Keratinocyte (primary cell): ENCODE results near the gene WDPCP.

Experiments
- EZH2 ChIP-seq: IDR thresholded peaks from one replicate; pipeline ENCODE4 v1.6.1; 2012; ENCODE audit warnings: inconsistent platforms, mild to moderate bottlenecking, low read length, moderate library complexity
- TF ChIP-seq, protein P1 (sequence below), 3 experiments: IDR thresholded peaks in 1 of 3; conservative IDR thresholded peaks in 1 of 3; optimal IDR thresholded peaks in 1 of 3; 2 replicates in 2 of 3; 3 replicates in 1 of 3; pipeline versions ENCODE3 to v1.5.1; 2011; ENCODE audit warnings: low read length in 3 of 3, mild to moderate bottlenecking in 3 of 3, moderate library complexity in 2 of 3, control low read depth in 1 of 3, inconsistent platforms in 1 of 3; ENCODE audit not compliant: insufficient read depth in 2 of 3; ENCODE audit errors: extremely low read depth in 1 of 3

DNA sequence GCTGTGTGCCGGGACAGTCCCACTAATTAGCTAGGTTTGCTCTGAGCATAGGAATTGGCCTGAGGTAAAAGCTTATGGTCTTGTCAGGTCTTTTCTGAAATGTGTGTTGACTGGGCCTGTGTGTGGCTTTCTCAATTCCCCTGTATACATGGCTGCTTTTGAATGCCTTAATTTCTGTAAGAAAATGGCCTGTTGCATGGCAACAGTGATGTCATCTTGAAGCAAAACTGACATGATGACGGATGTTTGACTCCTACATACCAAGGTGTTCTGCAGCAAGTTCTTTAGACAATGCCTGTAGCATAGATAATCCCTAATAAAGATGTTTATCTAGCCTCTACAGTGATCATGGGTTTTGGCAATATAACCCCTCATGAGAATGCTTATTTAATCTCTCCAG is 339.1 kb downstream of the WDPCP start:
- TF ChIP-seq EZH2 = no peak
- TF ChIP-seq, protein P1, sequence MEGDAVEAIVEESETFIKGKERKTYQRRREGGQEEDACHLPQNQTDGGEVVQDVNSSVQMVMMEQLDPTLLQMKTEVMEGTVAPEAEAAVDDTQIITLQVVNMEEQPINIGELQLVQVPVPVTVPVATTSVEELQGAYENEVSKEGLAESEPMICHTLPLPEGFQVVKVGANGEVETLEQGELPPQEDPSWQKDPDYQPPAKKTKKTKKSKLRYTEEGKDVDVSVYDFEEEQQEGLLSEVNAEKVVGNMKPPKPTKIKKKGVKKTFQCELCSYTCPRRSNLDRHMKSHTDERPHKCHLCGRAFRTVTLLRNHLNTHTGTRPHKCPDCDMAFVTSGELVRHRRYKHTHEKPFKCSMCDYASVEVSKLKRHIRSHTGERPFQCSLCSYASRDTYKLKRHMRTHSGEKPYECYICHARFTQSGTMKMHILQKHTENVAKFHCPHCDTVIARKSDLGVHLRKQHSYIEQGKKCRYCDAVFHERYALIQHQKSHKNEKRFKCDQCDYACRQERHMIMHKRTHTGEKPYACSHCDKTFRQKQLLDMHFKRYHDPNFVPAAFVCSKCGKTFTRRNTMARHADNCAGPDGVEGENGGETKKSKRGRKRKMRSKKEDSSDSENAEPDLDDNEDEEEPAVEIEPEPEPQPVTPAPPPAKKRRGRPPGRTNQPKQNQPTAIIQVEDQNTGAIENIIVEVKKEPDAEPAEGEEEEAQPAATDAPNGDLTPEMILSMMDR (optimal IDR thresholded peaks at IDR 0.05 in 1 of 3, IDR thresholded peaks at IDR 0.05 in 1 of 3, conservative IDR thresholded peaks at IDR 0.05 in 1 of 3; ENCODE audit: extremely low read depth in 1 of 3, insufficient read depth in 2 of 3, low read length in 3 of 3) = no peak
